ENCODE data around the gene UBE2J1.

Gene UBE2J1

GRCh38 chr6:89286516-89286915, 66.0 kb downstream of the UBE2J1 start:
- DNase-seq: no peak

DNA sequence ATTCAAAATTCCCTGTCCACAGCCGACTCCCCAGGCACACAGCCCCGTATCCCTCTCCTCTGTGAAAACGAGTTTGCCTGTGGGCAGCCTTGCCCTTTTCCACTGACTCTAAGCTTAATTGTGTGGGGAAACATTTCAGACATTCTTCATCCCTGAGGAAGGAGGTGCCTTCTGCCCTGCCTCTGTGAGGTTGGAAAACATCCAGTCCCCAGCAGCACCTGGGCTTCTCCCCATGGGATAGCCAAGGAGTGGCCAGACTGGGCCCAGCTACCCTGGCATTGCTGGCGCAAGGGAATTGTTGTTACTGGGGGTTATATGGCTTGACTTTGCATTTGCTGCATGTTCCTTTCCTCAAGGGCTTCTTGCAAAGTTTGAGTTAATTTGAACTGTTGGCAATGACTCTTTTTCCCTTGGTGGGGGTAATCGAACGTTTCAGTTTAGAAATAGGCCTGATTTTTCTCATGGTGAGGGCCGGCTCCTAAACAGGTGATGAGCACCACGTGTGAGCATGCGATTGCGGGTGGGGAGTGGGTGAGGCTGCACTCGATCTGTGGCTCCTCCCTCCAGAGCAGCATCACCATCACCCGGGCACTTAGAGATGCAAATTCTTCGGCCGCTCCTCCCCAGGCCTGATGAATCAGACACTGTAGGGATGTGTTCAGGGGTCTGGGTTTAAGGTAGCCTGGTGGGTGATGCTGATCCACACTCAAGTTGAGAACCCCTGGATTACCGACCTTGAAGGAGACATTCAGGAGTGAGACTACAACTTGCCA, 67.4 kb downstream of the UBE2J1 start:
- DNase-seq: no peak

DNA sequence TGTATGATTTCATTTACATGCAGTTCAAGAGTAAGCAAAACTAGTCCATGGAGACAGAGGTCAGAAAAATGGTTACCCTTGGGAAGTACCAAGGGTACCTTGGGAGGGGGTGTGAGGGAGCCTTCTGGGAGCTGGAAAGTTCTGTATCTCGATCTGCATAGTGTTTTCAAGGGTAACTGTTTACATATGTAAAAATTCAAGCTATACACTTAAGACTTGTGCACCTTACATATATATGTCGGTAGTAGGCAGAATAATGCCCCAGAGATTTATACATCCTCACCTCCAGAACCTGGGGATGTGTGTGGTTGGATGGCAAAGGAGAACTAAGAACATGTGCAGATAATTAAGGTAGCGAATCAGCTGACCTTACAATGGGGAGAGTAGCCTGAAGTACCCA, 68.4 kb downstream of the UBE2J1 start:
- no peak for DNase-seq

GRCh38 chr6:89282749-89283148, 69.8 kb downstream of the UBE2J1 start:
- DNase-seq: no peak

GRCh38 chr6:89281779-89282246, 70.7 kb downstream of the UBE2J1 start:
- no peak for DNase-seq

- no peak for DNase-seq
Measured at GRCh38 chr6:89278956-89279355, 73.6 kb downstream of the UBE2J1 start.
